GM12875 (cell line): Measurements from ENCODE around the gene PAX5.

Experiments
- H3K4me3 ChIP-seq: one replicate; pipeline ENCODE4 v1.5.1; 2011; ENCODE audit warnings: low read depth, low read length, control low read depth
- TF ChIP-seq, protein P1 (sequence below): IDR thresholded peaks from 2 replicates; pipeline ENCODE4 v1.5.1; 2011; ENCODE audit warnings: low read depth, mild to moderate bottlenecking, control low read depth, inconsistent platforms, low read length, moderate library complexity, borderline replicate concordance; ENCODE audit not compliant: insufficient read depth

The PAX5 gene

DNA sequence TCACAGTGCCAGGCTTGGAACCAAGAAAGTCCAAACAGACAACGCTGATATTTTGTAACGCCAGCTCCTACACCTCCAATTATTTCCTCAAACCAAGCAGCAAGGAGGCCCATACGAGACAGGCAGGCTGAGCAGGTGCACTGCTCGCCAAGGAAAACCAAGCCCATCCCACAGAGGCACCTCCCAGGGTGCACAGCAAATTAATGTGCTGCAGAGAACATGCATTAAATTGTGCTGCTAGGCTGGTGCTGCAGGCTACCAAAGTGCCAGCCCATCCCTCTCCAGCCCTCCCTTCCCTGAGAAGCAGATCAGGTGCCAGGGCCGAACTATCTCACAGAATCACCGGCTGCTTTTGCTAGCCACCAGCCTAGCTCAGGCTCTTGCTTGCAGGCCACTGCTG, 137.8 kb downstream of the PAX5 start:
- TF ChIP-seq, protein P1, sequence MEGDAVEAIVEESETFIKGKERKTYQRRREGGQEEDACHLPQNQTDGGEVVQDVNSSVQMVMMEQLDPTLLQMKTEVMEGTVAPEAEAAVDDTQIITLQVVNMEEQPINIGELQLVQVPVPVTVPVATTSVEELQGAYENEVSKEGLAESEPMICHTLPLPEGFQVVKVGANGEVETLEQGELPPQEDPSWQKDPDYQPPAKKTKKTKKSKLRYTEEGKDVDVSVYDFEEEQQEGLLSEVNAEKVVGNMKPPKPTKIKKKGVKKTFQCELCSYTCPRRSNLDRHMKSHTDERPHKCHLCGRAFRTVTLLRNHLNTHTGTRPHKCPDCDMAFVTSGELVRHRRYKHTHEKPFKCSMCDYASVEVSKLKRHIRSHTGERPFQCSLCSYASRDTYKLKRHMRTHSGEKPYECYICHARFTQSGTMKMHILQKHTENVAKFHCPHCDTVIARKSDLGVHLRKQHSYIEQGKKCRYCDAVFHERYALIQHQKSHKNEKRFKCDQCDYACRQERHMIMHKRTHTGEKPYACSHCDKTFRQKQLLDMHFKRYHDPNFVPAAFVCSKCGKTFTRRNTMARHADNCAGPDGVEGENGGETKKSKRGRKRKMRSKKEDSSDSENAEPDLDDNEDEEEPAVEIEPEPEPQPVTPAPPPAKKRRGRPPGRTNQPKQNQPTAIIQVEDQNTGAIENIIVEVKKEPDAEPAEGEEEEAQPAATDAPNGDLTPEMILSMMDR: no peak
- H3K4me3 ChIP-seq: no peak overlapping the region

DNA sequence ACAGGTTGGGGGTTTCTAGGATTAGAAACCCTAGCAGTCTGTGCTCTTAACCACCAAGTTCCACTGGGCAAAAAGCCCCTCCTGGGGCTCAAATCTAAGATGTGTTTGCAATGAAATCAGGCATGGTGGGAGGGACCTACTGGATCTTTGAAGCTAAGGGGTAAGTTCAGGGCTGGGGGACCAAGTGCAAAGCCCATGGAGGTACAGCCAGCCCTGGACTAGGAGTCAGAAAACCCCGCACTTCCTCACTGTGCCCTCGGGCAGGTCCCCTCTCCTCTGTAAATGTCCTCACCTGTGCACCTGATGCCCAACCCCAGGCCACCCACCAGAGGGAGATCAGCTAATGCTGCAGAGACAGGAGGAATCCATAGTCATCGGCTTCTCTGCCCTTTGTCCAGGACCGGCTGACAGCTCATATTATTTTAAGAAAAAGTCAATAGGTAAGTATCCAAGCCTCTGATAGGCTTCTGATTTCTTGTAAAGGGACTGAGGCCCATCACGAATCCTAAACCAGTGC, 138.3 kb downstream of the PAX5 start:
- no peak overlapping the region for H3K4me3 ChIP-seq
- TF ChIP-seq, protein P1: no peak

DNA sequence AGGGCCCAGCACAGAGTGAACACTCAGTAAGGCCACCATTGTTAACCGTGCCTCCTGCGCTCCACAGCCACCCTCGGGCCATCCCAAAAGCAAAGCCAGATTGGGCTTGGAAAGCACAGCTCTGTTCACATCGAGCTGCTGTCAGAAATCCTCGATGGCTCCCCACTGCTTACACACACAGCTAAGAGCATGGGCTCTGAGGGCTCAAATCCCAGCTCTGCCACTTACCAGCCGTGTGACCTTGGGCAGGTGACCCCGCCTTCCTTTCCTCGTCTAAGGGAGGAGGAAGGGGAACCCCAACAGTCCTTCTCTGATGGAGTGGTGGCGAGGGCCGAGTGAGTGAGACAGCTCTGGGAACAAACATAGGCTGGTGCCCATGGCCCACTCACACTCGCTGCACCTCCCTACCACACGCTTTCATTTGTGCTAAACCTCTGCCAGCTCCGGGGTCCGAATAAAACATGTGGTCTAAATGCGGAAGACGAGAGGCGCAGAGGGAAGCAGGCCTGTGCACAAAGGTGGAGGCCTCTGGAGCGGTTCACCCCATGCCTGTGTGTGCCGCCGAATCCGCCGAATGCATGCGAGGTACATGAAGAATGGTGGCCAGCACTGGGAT, 139.3 kb downstream of the PAX5 start:
- no peak overlapping the region for H3K4me3 ChIP-seq
- TF ChIP-seq, protein P1: no peak

DNA sequence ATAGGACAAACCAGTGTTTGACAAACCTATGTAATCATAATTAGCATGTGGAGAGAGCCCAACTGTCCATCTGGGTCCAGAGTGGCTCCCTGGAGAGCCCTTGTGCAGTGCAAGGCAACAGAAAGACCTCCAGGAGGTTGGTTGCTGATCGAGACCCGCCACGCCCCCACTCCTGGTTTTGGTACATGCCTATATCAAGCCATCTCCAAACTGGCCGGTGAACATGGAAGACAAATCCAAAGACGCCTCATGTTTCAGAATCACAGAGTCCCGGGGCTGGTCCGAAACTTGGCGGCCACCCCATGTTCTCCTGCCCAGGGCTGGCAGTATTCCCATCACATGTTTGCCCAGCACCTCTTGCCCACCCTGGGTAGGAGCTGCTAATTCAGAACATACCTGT, 140.2 kb downstream of the PAX5 start:
- no peak overlapping the region for H3K4me3 ChIP-seq
- TF ChIP-seq, protein P1: no peak

DNA sequence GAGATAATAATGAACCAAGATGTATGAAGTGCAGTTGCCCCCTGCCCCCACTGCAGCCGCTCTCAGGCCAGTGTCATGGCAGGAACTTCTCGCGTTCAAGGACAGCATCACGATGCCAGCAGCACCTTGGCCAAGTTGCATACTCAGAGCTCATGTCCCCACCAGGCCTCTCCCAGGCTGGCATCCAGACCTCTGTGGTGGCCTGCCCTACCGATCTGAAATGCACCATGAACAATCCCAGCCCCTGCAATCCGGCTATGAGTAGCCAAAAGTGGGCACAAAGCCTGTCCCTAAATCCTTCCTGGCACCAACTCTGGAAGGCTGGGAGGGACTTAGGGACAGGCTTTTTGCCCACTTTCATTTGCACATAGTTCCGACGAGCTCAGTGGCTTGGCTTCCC, 140.9 kb downstream of the PAX5 start:
- no peak overlapping the region for H3K4me3 ChIP-seq
- TF ChIP-seq, protein P1: no peak

DNA sequence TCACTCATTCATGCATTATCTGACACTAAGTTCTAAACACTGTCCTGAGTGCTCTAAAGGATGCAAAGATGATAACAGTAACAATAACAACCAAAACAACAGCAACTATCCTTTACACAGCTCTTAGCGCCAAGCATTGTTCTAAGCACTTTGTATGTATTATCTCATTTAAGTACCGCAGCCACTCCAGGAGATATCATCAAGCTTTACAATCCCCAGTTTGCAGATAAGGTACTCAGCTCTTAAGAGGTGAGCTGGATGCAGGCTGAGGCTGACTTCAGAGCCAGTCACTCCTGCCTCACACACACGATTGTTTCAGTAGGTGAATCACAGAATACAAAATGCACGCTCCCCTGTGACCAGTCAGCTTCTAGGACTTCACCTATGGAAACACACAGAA, 141.8 kb downstream of the PAX5 start:
- TF ChIP-seq, protein P1: no peak
- no peak overlapping the region for H3K4me3 ChIP-seq

DNA sequence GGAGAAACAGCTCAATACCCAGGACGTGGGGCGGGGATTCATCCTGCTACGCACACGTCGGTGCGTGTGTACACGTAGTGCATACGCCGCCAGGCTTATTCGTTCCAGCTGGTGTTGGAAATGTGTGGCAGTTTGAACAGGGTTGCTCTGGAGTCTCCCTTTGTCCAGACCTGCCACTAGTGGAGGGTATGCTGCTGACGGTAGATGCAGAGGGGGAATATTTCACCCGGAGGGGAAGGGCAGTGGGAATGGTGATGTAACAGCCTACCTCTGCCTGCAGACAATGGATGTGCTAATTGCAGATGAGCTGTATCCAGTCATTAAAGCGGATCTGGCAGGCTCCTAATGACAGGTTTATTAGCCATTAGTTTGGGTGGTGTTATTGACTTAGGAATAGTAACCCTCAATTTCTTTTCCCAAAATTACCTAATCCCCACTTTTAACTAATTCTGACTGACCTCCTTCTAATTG, 142.7 kb downstream of the PAX5 start:
- TF ChIP-seq, protein P1: no peak

More for the DNA sequence above, 142.7 kb downstream of the PAX5 start:
- H3K4me3 ChIP-seq: no peak overlapping the region
